ENCODE data around the gene SCFD2. TPM values are rescaled to one million over a fixed set of nuclear protein-coding genes. Genes with fewer than 3 reads are reported as not detected.
A peak's percentile ranks its signal among the peaks of the same experiment; 100 is the strongest.

Gene SCFD2
- total RNA-seq, 4 donors from 2014 or later, result 24.7 to 49.2 (median 33.9) TPM

DNA sequence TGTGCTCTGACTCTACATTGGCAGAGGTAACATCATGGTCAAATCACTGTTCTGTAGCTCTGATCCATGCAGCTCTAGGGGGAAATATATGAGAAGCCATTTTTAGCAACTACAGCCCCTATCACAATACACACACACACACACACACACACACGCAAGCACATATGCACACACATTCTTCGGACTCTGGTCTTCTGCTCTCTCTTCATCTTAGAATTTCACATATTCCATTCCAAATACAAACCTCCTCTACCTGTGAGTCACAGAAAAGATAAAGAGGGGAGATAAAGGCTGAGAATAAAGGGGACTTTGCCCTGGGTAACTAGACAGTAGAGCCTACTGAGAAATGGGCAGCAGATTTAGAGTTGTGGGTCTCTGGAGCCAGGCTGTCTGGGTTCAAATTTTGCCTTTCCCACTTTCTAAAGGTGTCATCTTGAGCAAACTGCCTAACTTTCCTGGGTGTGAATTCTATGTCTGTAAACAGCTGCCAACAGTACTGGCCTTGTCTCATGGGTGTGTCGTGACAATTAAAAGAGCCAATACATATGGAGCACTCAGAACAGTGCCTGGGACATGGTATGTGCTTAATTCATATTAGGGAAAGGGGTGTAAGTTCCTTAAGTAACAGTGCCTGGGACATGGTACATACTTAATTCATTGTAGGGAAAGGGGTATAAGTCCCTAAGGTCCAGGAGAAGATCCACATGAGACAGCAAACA, 515.3 kb downstream of the SCFD2 start:
- Histone ChIP-seq H3K27me3 (no peaks in the 10 kb centered on the region), H3K36me3 (no peaks in the 10 kb centered on the region), H3K4me3 (no peak overlapping the region), H3K9me3 (no peaks in the 10 kb centered on the region), H3K4me1 (peaks cover 0 to 13% (median 4%) of the 10 kb centered on the region in 4 donors), H3K27ac (no peak overlapping the region)
- WGBS, 2 donors, result 92 to 93% methylated on average over 3 of the region's 3 CpGs
- TF ChIP-seq, protein P1, sequence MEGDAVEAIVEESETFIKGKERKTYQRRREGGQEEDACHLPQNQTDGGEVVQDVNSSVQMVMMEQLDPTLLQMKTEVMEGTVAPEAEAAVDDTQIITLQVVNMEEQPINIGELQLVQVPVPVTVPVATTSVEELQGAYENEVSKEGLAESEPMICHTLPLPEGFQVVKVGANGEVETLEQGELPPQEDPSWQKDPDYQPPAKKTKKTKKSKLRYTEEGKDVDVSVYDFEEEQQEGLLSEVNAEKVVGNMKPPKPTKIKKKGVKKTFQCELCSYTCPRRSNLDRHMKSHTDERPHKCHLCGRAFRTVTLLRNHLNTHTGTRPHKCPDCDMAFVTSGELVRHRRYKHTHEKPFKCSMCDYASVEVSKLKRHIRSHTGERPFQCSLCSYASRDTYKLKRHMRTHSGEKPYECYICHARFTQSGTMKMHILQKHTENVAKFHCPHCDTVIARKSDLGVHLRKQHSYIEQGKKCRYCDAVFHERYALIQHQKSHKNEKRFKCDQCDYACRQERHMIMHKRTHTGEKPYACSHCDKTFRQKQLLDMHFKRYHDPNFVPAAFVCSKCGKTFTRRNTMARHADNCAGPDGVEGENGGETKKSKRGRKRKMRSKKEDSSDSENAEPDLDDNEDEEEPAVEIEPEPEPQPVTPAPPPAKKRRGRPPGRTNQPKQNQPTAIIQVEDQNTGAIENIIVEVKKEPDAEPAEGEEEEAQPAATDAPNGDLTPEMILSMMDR (IDR thresholded peaks at IDR 0.05), result no peak
- TF ChIP-seq POLR2A (IDR thresholded peaks at IDR 0.05), result no peak
- no peak for TF ChIP-seq EP300 (IDR thresholded peaks at IDR 0.05)
- no peak for DNase-seq (ENCODE audit: low spot score in 2 of 2)

DNA sequence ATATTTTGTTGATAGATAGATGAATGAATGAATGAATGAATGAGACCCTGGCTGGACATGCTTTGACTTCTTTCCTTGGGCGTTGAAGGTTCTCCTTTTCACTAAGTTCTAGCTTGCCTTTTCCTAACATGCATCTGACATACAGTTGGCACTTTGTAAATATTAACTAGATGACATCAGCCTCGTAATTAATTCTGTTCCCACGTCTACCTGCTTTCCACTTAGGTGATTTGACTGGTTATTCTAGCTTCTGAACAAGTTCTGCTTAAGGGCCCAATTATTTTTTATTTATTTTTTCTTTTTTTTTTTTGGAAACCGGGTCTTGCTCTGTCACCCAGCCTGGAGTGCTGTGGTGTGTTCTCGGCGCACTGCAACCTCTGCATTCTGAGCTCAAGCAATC, 517.6 kb downstream of the SCFD2 start:
- H3K27ac ChIP-seq, result no peak overlapping the region
- DNase-seq (ENCODE audit: low spot score in 2 of 2), result no peak
- H3K4me3 ChIP-seq, result no peak overlapping the region
- 95 to 96% methylated on average over 6 of the region's 6 CpGs for WGBS, 2 donors
- no peak for TF ChIP-seq POLR2A (IDR thresholded peaks at IDR 0.05)
- TF ChIP-seq EP300 (IDR thresholded peaks at IDR 0.05), result no peak
- TF ChIP-seq, protein P1 (IDR thresholded peaks at IDR 0.05), result no peak
- peaks cover 0 to 8% (median 4%) of the 10 kb centered on the region in 4 donors for H3K4me1 ChIP-seq
- H3K9me3 ChIP-seq, result no peaks in the 10 kb centered on the region
- H3K36me3 ChIP-seq, result no peaks in the 10 kb centered on the region
- H3K27me3 ChIP-seq, result no peaks in the 10 kb centered on the region

DNA sequence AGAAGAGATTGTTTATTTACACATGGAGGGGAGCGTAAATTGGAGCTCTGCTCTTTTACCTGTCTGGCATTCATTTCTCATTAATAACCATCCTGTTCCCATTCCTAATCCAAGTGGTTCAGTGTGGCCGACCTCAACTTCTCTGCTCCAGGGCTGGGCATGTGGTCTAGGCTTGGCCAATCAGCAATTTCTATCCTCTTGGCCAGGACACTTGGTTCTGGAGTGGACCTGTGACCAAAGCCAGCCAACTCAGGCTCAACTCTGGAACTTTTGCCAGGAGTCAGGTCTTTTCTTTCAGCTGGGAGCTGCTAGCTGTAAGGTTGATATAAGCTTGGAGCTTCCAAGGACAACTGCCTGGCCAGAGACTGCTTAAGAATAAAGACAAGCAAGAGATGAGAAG, 519.4 kb downstream of the SCFD2 start:
- Histone ChIP-seq H3K4me1 (peaks cover 0 to 7% (median 0%) of the 10 kb centered on the region in 4 donors), H3K36me3 (no peaks in the 10 kb centered on the region), H3K9me3 (no peaks in the 10 kb centered on the region), H3K27me3 (no peaks in the 10 kb centered on the region), H3K27ac (no peak overlapping the region), H3K4me3 (no peak overlapping the region)
- TF ChIP-seq POLR2A (IDR thresholded peaks at IDR 0.05), result no peak
- TF ChIP-seq EP300 (IDR thresholded peaks at IDR 0.05), result no peak
- TF ChIP-seq, protein P1 (IDR thresholded peaks at IDR 0.05), result no peak
- DNase-seq (ENCODE audit: low spot score in 2 of 2), result no peak
- 77 to 95% methylated on average over 2 of the region's 2 CpGs for WGBS, 2 donors

DNA sequence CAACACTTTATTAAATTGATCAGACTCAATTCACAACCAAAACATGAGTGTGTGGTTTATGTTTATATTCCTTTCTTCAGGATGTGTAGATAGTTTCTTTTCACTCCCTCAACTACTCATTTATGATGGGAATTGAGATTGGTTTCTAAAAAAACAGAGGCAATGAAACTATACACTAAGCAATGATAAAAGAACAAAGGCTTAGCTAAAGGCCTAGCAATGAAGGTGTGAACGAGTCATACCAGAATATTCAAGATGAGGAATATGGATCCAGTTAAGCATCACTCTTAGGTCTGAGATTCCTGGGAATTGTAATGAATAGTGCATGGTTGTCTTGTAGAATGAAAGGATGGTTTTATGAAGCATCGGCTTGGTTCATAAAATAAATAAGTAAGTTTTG, 521.3 kb downstream of the SCFD2 start:
- 95 to 100% methylated on average over 2 of the region's 2 CpGs for WGBS, 2 donors
- Histone ChIP-seq H3K27ac (no peak overlapping the region), H3K36me3 (no peaks in the 10 kb centered on the region), H3K4me1 (peaks cover 0 to 9% (median 0%) of the 10 kb centered on the region in 4 donors), H3K27me3 (no peaks in the 10 kb centered on the region), H3K4me3 (no peak overlapping the region), H3K9me3 (no peaks in the 10 kb centered on the region)
- no peak for DNase-seq (ENCODE audit: low spot score in 2 of 2)
- TF ChIP-seq, protein P1 (IDR thresholded peaks at IDR 0.05), result no peak
- no peak for TF ChIP-seq POLR2A (IDR thresholded peaks at IDR 0.05)
- no peak for TF ChIP-seq EP300 (IDR thresholded peaks at IDR 0.05)

DNA sequence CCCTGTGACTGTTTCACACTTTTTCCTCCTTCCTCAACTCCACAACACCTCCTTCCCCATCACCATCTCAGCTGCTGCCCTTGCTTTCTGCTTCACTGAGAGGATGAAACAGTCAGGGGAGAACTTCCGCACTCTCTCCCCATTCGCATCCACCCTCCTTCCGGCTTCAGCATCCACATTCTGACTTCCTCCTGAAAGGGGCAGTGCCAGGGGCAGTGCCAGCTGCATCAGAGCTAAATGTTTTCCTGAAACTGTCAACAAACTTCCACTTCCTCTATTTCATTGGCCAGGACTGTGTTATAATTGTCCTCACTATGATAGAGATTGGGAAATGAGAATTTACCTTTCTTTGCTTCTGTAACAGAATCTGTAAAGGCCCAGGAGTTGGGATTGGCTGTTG, 521.9 kb downstream of the SCFD2 start:
- no peaks in the 10 kb centered on the region for H3K27me3 ChIP-seq
- no peak overlapping the region for H3K4me3 ChIP-seq
- H3K9me3 ChIP-seq, result no peaks in the 10 kb centered on the region
- no peaks in the 10 kb centered on the region for H3K36me3 ChIP-seq
- H3K4me1 ChIP-seq, result peaks cover 0 to 9% (median 0%) of the 10 kb centered on the region in 4 donors
- TF ChIP-seq EP300 (IDR thresholded peaks at IDR 0.05) (peak in 1 of 2 donors; percentile 48), POLR2A (IDR thresholded peaks at IDR 0.05) (no peak)
- H3K27ac ChIP-seq, result no peak overlapping the region
- no peak for DNase-seq (ENCODE audit: low spot score in 2 of 2)
- 79 to 95% methylated on average over 3 of the region's 3 CpGs for WGBS, 2 donors
